ENCODE results near the gene PDHX.

Gene PDHX

GRCh38 chr11:34915136-34916014 is 1.0 kb upstream of the PDHX start:
- Histone ChIP-seq H3K4me1 (ENCODE audit: insufficient read depth, poor library complexity, severe bottlenecking) (no peaks in the 10 kb centered on the region), H3K27me3 (ENCODE audit: insufficient read depth, poor library complexity, severe bottlenecking) (no peaks in the 10 kb centered on the region)

DNA sequence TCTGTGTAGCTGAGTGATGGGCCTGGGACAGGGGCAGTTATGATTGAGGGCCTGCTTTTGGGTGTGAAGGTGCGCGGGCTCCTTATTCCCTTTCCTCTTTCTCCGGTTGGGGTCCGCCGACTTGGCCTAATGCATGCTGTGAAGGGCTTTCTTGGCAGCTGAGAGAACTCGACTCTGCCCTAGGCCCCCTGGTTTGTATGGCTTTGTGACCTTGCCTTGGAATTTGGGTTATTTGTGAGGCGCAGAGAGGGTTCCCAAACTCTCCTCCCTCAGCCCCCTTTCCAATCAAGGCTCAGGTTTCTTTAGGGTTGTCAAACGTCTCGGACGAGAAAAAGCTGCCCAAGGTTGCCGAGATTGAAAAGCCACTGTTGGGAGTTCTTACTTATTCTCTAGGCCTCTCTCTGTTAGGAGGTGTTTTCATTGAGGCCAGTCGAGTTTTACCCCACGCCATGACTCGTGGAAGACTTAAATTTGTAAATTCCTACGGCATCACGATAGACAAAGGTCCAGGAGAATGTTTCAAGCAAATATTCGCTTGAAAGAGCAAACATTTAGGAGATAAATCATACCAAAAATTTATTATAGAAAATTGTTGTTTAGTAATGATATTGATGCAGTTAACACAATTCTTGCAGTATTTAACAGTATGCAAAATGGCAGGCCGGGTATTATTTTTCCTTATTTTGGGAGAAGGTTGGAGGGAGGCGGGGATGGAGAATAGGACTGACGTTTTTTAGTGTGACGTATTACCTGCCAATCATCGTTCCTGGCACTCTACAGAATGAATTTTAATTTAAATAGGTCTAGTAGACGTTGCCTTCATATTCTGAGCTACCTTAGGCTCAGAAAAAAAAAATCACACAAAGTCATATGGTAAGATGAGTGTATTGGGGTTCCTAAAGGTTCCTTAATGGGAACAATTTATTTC is 689 bp downstream of the PDHX start:
- no peak for TF ChIP-seq CTCF (IDR thresholded peaks at IDR 0.05; ENCODE audit: poor library complexity, severe bottlenecking)
- ATAC-seq (ENCODE audit: low read depth) (peak; percentile 40), DNase-seq (ENCODE audit: low spot score) (peak; percentile 49)
- Histone ChIP-seq H3K27ac (ENCODE audit: poor library complexity, severe bottlenecking) (peak overlapping the region; percentile 88), H3K4me3 (ENCODE audit: severe bottlenecking) (peak overlapping the region; percentile 76), H3K27me3 (ENCODE audit: insufficient read depth, poor library complexity, severe bottlenecking) (no peaks in the 10 kb centered on the region), H3K4me1 (ENCODE audit: insufficient read depth, poor library complexity, severe bottlenecking) (no peaks in the 10 kb centered on the region), H3K36me3 (ENCODE audit: low read depth) (peaks cover 24% of the 10 kb centered on the region), H3K9me3 (ENCODE audit: severe bottlenecking) (no peaks in the 10 kb centered on the region)

More at GRCh38 chr11:34915136-34916014, 1.0 kb upstream of the PDHX start:
- peaks cover 19% of the 10 kb centered on the region; the same call in 1 of the 2 replicates for H3K36me3 ChIP-seq (ENCODE audit: low read depth)
- peak overlapping the region; percentile 88 for H3K27ac ChIP-seq (ENCODE audit: poor library complexity, severe bottlenecking)
- DNase-seq (ENCODE audit: low spot score): no peak
- peak overlapping the region; percentile 76 for H3K4me3 ChIP-seq (ENCODE audit: severe bottlenecking)
- H3K9me3 ChIP-seq (ENCODE audit: severe bottlenecking): no peaks in the 10 kb centered on the region
- ATAC-seq (ENCODE audit: low read depth): peak; percentile 2; the same call in 2 of the 3 replicates
- TF ChIP-seq CTCF (IDR thresholded peaks at IDR 0.05; ENCODE audit: poor library complexity, severe bottlenecking): no peak

- no peaks in the 10 kb centered on the region for H3K27me3 ChIP-seq (ENCODE audit: insufficient read depth, poor library complexity, severe bottlenecking)
- DNase-seq (ENCODE audit: low spot score) (no peak), ATAC-seq (ENCODE audit: low read depth) (no peak)
- no peak for TF ChIP-seq CTCF (IDR thresholded peaks at IDR 0.05; ENCODE audit: poor library complexity, severe bottlenecking)
- peaks cover 23% of the 10 kb centered on the region for H3K36me3 ChIP-seq (ENCODE audit: low read depth)
- H3K9me3 ChIP-seq (ENCODE audit: severe bottlenecking): no peaks in the 10 kb centered on the region
- no peak overlapping the region for H3K4me3 ChIP-seq (ENCODE audit: severe bottlenecking)
- peaks cover 3% of the 10 kb centered on the region for H3K4me1 ChIP-seq (ENCODE audit: insufficient read depth, poor library complexity, severe bottlenecking)
- H3K27ac ChIP-seq (ENCODE audit: poor library complexity, severe bottlenecking): no peak overlapping the region
These were observed 4.7 kb downstream of the PDHX start for GRCh38 chr11:34921156-34921555.

GRCh38 chr11:34924714-34925113 is 8.3 kb downstream of the PDHX start:
- peaks cover 10% of the 10 kb centered on the region for H3K4me1 ChIP-seq (ENCODE audit: insufficient read depth, poor library complexity, severe bottlenecking)
- H3K27me3 ChIP-seq (ENCODE audit: insufficient read depth, poor library complexity, severe bottlenecking): no peaks in the 10 kb centered on the region
- no peak for TF ChIP-seq CTCF (IDR thresholded peaks at IDR 0.05; ENCODE audit: poor library complexity, severe bottlenecking)
- H3K27ac ChIP-seq (ENCODE audit: poor library complexity, severe bottlenecking): no peak overlapping the region
- no peak overlapping the region for H3K4me3 ChIP-seq (ENCODE audit: severe bottlenecking)
- ATAC-seq (ENCODE audit: low read depth): no peak
- DNase-seq (ENCODE audit: low spot score): no peak
- no peaks in the 10 kb centered on the region for H3K9me3 ChIP-seq (ENCODE audit: severe bottlenecking)
- peaks cover 14% of the 10 kb centered on the region for H3K36me3 ChIP-seq (ENCODE audit: low read depth)

Measured in RWPE2 (cell line).